ENCODE data around the gene ANKRD36.
"Not testable (repeated sequence)": the region's sequence is repeated elsewhere in the genome, so short reads cannot be mapped to it uniquely, and the experiment has no call there.

GRCh38 chr2:97202643-97203250, 89.8 kb downstream of the ANKRD36 start:
- not testable (repeated sequence) for TF ChIP-seq CTCF (IDR thresholded peaks at IDR 0.05); EZH2 (IDR thresholded peaks at IDR 0.05; ENCODE audit: borderline replicate concordance, insufficient read depth, low read depth, low read length, poor library complexity, severe bottlenecking)
